IMR-90 (cell line): Measurements from ENCODE around the gene GRID1. TPM values are rescaled to one million over a fixed set of nuclear protein-coding genes. Genes with fewer than 3 reads are reported as not detected.

Source experiments
- ATAC-seq: fragments of 200-7000 bp; cut with Tn5 transposase; 2 replicates; pipeline ENCODE4 v1.9.1; 2020; ENCODE audit warnings: low read depth, mild to moderate bottlenecking, moderate library complexity
- BruUV-seq: library from RNA; stranded (reverse); fragments of 400-500 nt; replicated peaks from 2 replicates; lab custom pipeline; 2021; lab: Mats Ljungman, UMichigan
- CTCF ChIA-PET: fragments of 300-600 bp; formaldehyde crosslinking; extraction: SDS; loops from one replicate; lab custom pipeline; 2021; ENCODE audit warnings: antibody characterized with exemption; lab: Yijun Ruan, JAX
- POLR2A ChIA-PET: fragments of 300-600 bp; sonication (Branson Sonifier 250); formaldehyde crosslinking; loops from one replicate; lab custom pipeline; 2022; ENCODE audit warnings: antibody characterized with exemption; ENCODE audit not compliant: unreplicated experiment; lab: Charles Lee
- DNase-seq: peaks from one replicate; pipeline ENCODE4 v3.0.0; 2013
- H2AFZ ChIP-seq: replicated peaks from 2 replicates; pipeline ENCODE3; 2013; ENCODE audit warnings: low read length, mild to moderate bottlenecking; ENCODE audit not compliant: poor library complexity
- H2AK5ac ChIP-seq: 2 replicates; pipeline ENCODE4 v1.6.1; 2013; ENCODE audit warnings: low read depth, low read length, inconsistent platforms
- H2AK9ac ChIP-seq: replicated peaks from 2 replicates; pipeline ENCODE3; 2013; ENCODE audit warnings: mild to moderate bottlenecking, low read depth, low read length, moderate library complexity; ENCODE audit not compliant: poor library complexity
- H2BK120ac ChIP-seq: 2 replicates; pipeline ENCODE4 v1.6.1; 2013; ENCODE audit warnings: low read depth, low read length, inconsistent platforms
- H2BK15ac ChIP-seq: 3 replicates; pipeline ENCODE4 v1.6.1; 2013; ENCODE audit warnings: low read depth, low read length, inconsistent platforms
- H2BK20ac ChIP-seq: 2 replicates; pipeline ENCODE4 v1.6.1; 2013; ENCODE audit warnings: low read depth, mild to moderate bottlenecking, inconsistent platforms, low read length, moderate library complexity
- H2BK5ac ChIP-seq: 2 replicates; pipeline ENCODE4 v1.6.1; 2013; ENCODE audit warnings: mild to moderate bottlenecking, low read depth, low read length, inconsistent platforms; ENCODE audit not compliant: poor library complexity, severe bottlenecking
- H3K14ac ChIP-seq: replicated peaks from 2 replicates; pipeline ENCODE4 v1.6.1; 2013; ENCODE audit warnings: low read depth, low read length, inconsistent platforms
- H3K18ac ChIP-seq: 2 replicates; pipeline ENCODE4 v1.6.1; 2013; ENCODE audit warnings: low read depth, low read length, control low read depth
- H3K23ac ChIP-seq: 2 replicates; pipeline ENCODE4 v1.6.1; 2013; ENCODE audit warnings: low read depth, low read length, inconsistent platforms
- H3K27ac ChIP-seq: 2 replicates; pipeline ENCODE4 v1.5.1; 2013; ENCODE audit warnings: mild to moderate bottlenecking, control low read depth, low read length; ENCODE audit not compliant: insufficient read depth
- H3K27me3 ChIP-seq: 2 replicates; pipeline ENCODE4 v1.6.1; 2013; ENCODE audit warnings: low read length; ENCODE audit not compliant: control insufficient read depth, insufficient read depth
- H3K36me3 ChIP-seq: 2 replicates; pipeline ENCODE4 v1.6.1; 2013; ENCODE audit warnings: low read length, mixed read lengths; ENCODE audit not compliant: control insufficient read depth, insufficient read depth
- H3K4ac ChIP-seq: 2 replicates; pipeline ENCODE4 v1.6.1; 2013; ENCODE audit warnings: low read depth, low read length, inconsistent platforms
- H3K4me1 ChIP-seq: 2 replicates; pipeline ENCODE4 v1.6.1; 2013; ENCODE audit warnings: low read length, mixed read lengths; ENCODE audit not compliant: control insufficient read depth, insufficient read depth
- H3K4me2 ChIP-seq: 2 replicates; pipeline ENCODE4 v1.6.1; 2013; ENCODE audit warnings: low read depth, mild to moderate bottlenecking, control low read depth, low read length, moderate library complexity
- H3K4me3 ChIP-seq: 2 replicates; pipeline ENCODE4 v1.5.1; 2013; ENCODE audit warnings: low read depth, mild to moderate bottlenecking, control low read depth, low read length, moderate library complexity; ENCODE audit not compliant: insufficient read depth
- H3K56ac ChIP-seq: 2 replicates; pipeline ENCODE4 v1.6.1; 2013; ENCODE audit warnings: low read length, inconsistent platforms; ENCODE audit not compliant: insufficient read depth; ENCODE audit errors: extremely low read depth
- H3K79me1 ChIP-seq, 2 experiments: 2 replicates each; pipeline ENCODE4 v1.6.1; 2013; ENCODE audit warnings: low read length in 2 of 2, inconsistent platforms in 1 of 2, low read depth in 1 of 2
- H3K9ac ChIP-seq: 2 replicates; pipeline ENCODE4 v1.6.1; 2013; ENCODE audit warnings: low read depth, low read length, control low read depth
- H3K9me1 ChIP-seq: 2 replicates; pipeline ENCODE4 v1.6.1; 2013; ENCODE audit warnings: low read length, inconsistent platforms; ENCODE audit not compliant: insufficient read depth
- H3K9me3 ChIP-seq: 2 replicates; pipeline ENCODE4 v1.6.1; 2013; ENCODE audit warnings: low read length; ENCODE audit not compliant: control insufficient read depth, insufficient read depth
- H4K20me1 ChIP-seq: 2 replicates; pipeline ENCODE4 v1.6.1; 2013; ENCODE audit warnings: low read length, inconsistent platforms; ENCODE audit not compliant: insufficient read depth
- H4K5ac ChIP-seq: 2 replicates; pipeline ENCODE4 v1.6.1; 2013; ENCODE audit warnings: mild to moderate bottlenecking, low read depth, low read length, control low read depth
- H4K8ac ChIP-seq, 2 experiments: 2 replicates each; pipeline ENCODE4 v1.6.1; 2013; ENCODE audit warnings: low read depth in 2 of 2, low read length in 2 of 2, control low read depth in 1 of 2, inconsistent platforms in 1 of 2
- H4K91ac ChIP-seq: 2 replicates; pipeline ENCODE4 v1.6.1; 2013; ENCODE audit warnings: low read depth, low read length, inconsistent platforms; ENCODE audit not compliant: insufficient read depth
- BHLHE40 ChIP-seq: fragments of 150-350 bp; IDR thresholded peaks from 2 replicates; pipeline ENCODE4 v1.6.1; 2016; ENCODE audit warnings: mild to moderate bottlenecking, low read depth, low read length
- CEBPB ChIP-seq: IDR thresholded peaks from 2 replicates; pipeline ENCODE4 v1.6.1; 2012; ENCODE audit warnings: low read depth, low read length, improper control_type of control experiment
- MAZ ChIP-seq: IDR thresholded peaks from 2 replicates; pipeline ENCODE4 v1.6.1; 2012; ENCODE audit warnings: low read depth, mild to moderate bottlenecking, low read length, improper control_type of control experiment, moderate library complexity, borderline replicate concordance
- MXI1 ChIP-seq: IDR thresholded peaks from 2 replicates; pipeline ENCODE4 v1.6.1; 2012; ENCODE audit warnings: low read depth, mild to moderate bottlenecking, low read length, moderate library complexity, borderline replicate concordance
- WGBS, 2 experiments: methylation state at CpG; one replicate each; pipeline versions ENCODE4 v1.1.5 to v1.1.7; 2013; ENCODE audit warnings: missing lambda C conversion rate in 2 of 2; ENCODE audit not compliant: insufficient read length in 1 of 2; ENCODE audit errors: extremely low coverage in 2 of 2; 5-methylcytosine and 5-hydroxymethylcytosine counted together
- dilution Hi-C: fragments of 300-500 bp; cut with HindIII; formaldehyde crosslinking; loops from one replicate; pipeline ENCODE4 v1.14.3; 2018; ENCODE audit warnings: low sequenced_read_pairs; ENCODE audit not compliant: unreplicated experiment
- in situ Hi-C: fragments of 300-500 bp; cut with MboI; formaldehyde crosslinking; loops from 3 replicates; pipeline ENCODE4 v1.14.3; 2019; ENCODE audit warnings: low sequenced_read_pairs, inconsistent platforms, mixed read lengths
- intact Hi-C: fragments of 100-400 bp; cut with micrococcal nuclease; formaldehyde crosslinking; loops from 2 replicates; pipeline ENCODE4 v1.10.0; 2022
- polyA plus RNA-seq, 3 experiments: library from polyadenylated mRNA; depleted of rRNA; stranded (reverse); fragments of >200 nt; gene quantifications; 2 replicates each; pipeline ENCODE4 v1.2.3, GENCODE V29; 2012; ENCODE audit warnings: low replicate concordance in 1 of 3
- total RNA-seq: library from RNA; depleted of rRNA; stranded (reverse); fragments of >200 nt; gene quantifications from 2 replicates; pipeline ENCODE4 v1.2.3, GENCODE V29; 2012

GRID1 gene
- total and polyA plus RNA-seq, 2 of the 4 experiments (the other 2 are of a cell fraction): not detected

DNA sequence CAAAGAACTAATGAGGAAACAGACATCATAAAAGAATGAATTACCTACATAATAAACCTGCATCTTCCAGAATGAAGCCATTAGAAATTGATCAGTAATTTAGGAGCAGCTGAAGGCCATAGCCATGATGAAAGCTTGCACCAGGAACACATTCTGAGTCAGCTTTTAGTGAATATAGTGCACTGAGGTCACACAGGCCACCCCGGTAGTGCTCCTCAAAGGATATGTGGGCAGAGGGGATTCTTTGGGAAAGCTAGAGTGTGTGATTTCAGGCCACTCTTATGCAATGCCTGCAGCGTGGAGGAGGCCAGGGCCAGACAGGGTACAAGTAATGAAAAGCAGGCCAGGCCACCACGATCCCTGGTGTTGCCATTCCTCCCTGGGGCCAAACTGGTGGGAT is 451.9 kb downstream of the GRID1 start:
- Histone ChIP-seq H3K56ac (no peak overlapping the region), H2BK120ac (no peak overlapping the region), H2BK15ac (no peak overlapping the region), H4K20me1 (no peaks in the 10 kb centered on the region), H3K18ac (no peak overlapping the region), H3K36me3 (no peaks in the 10 kb centered on the region), H3K4me1 (no peaks in the 10 kb centered on the region), H4K91ac (no peak overlapping the region), H2BK5ac (no peak overlapping the region), H4K8ac (no peak overlapping the region), H3K79me1 (no peaks in the 10 kb centered on the region), H3K9me1 (no peaks in the 10 kb centered on the region), H2AK5ac (no peak overlapping the region), H3K4me3 (no peak overlapping the region), H2AK9ac (no peak overlapping the region), H3K9ac (no peak overlapping the region), H2AFZ (no peak overlapping the region), H3K27ac (no peak overlapping the region), H3K14ac (no peak overlapping the region), H4K5ac (no peak overlapping the region), H3K23ac (no peak overlapping the region), H3K9me3 (peaks cover 22% of the 10 kb centered on the region), H3K27me3 (no peaks in the 10 kb centered on the region), H3K4ac (no peak overlapping the region), H3K4me2 (no peak overlapping the region), H2BK20ac (no peak overlapping the region)
- CTCF ChIA-PET: no interaction called here
- BruUV-seq: no TSS peak
- intact Hi-C loops (no loop called here), dilution Hi-C loops (no loop called here), in situ Hi-C loops (no loop called here)
- DNase-seq (no peak), ATAC-seq (no peak)
- POLR2A ChIA-PET: no interaction called here
- TF ChIP-seq MAZ (no peak), BHLHE40 (no peak), MXI1 (no peak), CEBPB (no peak)
- WGBS, 2 experiments: no CpG with 5 or more reads among the region's 3 CpGs
